Stimulated activated CD8-positive, alpha-beta memory T cell treated with anti-CD3 and anti-CD28 coated beads, Interleukin-15, amount 100 ng/mL, for 1 hour (primary cell): ENCODE measurements around the gene LRRC23.
A peak's percentile ranks its signal among the peaks of the same experiment; 100 is the strongest.
"Not testable (repeated sequence)": the region's sequence is repeated elsewhere in the genome, so short reads cannot be mapped to it uniquely, and the experiment has no call there.

ENCODE experiments used
- DNase-seq: peaks from one replicate; pipeline ENCODE4 v3.0.0-alpha.2; 2020; ENCODE audit warnings: low read depth

LRRC23 gene

DNA sequence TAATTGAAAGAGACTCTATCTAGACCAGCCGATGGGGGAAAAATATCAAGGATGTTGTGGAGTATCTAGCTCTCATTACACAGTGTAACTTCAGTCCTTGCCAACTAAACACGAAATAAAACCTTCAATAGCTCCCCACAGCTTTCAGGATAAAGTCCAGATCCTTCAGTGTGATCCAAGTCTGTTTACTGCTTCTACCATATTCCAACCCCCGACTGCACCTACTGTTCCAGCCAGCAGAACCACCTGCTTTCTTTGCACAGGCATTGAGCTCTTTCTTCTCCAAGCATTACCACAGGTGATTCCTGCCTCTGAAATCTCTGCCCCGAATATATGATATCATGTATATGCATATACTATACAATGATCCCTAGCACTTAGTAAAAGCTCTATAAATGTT lies 2.2 kb upstream of the LRRC23 start:
- DNase-seq: no peak

DNA sequence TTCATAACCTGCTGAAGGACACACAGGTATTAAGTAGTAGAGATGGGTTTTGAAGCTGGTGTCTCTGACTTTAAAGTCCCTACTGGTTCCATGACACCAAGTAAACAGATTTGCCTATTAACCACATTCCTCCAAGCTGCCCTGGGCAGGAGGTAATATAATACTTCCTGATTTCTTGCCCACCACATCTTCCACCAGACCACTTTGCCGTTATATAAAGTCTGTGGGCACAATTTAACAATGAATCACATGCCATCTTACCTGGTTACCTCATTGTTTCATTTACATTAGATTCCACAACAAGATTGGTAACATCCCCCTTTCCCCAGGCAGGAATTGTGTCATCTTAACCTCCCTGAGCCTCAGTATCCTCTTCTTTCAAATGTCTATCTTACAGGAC lies 900 bp upstream of the LRRC23 start:
- no peak for DNase-seq

DNA sequence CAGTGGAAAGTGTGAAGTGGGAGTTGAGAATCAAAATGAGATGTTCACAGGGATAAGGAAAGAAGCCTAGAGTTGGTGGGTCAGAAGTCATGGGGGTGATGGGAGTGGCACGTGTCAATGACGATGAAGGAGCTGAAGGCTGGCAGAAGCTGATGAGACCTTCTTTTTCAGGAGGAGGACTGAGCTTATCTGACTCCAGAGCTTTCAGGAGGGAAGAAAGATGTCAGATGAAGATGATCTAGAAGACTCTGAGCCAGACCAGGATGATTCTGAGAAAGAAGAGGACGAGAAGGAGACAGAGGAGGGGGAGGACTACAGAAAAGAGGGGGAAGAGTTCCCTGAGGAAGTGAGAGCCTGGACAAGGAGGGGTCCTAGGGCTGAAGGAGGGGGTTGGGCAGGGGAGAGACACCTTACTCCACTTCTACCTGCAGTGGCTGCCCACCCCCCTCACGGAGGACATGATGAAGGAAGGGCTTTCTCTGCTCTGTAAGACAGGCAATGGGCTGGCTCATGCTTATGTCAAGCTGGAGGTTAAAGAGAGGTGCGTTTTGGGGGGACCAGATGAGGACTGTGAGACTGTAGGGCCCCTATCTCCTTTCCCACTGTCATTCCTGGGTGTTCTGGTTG lies 905 bp downstream of the LRRC23 start:
- no peak for DNase-seq

DNA sequence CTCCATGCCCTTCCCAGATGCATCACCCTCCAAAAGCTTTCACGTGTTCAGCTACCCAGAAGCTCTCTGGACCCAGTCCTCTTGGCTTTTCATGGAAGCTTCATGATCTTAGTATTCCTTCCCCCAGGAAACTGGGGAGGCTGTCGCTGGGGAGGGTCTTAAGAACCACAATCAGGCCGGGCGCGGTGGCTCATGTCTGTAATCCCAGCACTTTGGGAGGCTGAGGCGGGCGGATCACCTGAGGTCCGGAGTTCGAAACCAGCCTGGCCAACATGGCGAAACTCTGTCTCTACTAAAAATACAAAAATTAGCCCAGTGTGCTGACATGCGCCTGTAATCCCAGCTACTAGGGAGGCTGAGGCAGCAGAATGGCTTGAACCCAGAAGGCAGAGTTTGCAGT lies 3.5 kb downstream of the LRRC23 start:
- DNase-seq: not testable (repeated sequence)

DNA sequence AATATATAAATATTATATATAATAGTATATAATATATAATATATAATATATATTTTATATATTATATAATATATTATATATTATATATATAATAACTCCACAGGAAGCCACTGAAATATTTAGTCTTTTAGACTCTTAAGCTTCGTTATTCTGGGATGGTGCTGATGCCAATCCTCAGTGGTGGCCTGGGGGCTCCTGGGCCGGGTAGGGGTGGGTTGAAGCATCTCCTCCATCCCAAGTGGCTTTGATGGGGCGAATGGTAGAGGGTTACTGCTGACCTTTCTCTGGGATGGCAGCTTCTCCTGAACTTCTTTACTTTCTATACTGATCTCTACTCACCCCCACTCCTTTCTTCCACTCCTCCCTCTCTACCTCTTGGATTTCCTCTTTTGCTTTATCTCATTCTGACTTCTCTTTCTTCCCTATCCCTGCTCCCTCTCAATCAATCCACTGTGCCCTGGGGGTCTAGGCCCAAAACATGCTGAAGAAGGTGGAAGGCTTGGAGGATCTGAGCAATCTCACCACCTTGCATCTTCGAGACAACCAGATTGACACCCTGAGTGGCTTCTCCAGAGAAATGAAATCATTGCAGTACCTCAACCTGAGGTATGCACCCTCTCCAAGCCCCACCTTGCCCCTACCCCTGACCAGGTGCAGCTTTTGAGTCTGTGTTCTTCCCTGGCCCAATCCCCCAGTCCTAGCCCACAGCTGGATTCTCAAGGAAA lies 5.0 kb downstream of the LRRC23 start:
- DNase-seq: no peak

DNA sequence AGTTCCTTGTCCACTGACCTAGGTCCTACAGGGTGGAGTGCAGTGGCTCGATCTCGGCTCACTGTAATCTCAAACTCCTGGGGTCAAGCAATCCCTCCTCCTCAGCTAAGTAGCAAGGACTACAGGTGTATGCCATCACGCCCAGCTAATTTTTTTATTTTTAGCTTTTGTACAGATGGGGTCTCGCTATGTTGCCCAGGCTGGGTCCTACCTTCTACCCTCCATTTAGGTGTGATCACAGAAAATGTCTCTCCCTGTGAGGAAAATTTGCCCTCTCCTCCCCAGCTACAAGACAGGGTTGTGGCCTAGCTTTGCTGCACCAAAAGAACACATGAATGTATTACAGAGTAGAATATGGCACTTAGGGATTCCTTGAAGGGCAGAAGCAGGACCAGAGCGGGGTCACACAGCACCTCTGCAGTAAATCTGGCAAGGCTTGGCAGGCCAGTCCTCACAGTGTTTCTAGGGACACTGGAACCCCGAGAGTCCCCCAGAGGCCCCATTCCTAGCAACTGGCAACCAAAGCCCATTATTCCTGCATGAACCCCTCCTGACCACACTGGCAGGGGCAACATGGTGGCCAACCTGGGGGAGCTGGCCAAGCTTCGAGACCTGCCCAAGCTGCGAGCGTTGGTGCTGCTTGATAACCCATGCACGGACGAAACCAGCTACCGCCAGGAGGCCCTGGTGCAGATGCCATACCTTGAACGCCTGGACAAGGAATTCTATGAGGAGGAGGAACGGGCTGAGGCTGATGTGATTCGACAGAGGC lies 7.7 kb downstream of the LRRC23 start:
- no peak for DNase-seq

DNA sequence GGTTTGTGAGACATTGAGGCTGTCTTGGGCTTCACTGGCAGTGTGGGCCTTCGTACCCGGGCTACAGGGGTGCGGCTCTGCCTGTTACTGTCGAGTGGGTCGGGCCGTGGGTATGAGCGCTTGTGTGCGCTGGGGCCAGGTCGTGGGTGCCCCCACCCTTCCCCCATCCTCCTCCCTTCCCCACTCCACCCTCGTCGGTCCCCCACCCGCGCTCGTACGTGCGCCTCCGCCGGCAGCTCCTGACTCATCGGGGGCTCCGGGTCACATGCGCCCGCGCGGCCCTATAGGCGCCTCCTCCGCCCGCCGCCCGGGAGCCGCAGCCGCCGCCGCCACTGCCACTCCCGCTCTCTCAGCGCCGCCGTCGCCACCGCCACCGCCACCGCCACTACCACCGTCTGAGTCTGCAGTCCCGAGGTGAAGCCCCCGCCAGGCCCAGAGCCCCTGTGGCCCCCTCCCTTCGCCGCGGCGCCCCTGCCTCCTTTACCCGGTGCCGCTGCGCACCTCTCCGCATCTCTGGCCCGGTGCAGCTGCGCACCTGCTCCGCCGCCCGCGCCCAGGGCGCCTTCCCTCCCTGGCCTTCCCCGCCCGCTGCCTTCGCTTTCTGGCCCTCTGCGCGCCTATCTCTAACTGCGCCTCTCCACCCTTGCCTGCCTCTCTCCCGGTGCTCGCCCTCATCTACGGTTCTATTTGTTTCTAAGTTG lies 9.8 kb downstream of the LRRC23 start, which contains the start of gene ENO2:
TSS of gene ENO2 (plus strand) at position 335 of the 701 bp plus-strand sequence. CDS start 1,253 bp downstream, outside the sequence.
- peak; percentile 51 for DNase-seq

DNA sequence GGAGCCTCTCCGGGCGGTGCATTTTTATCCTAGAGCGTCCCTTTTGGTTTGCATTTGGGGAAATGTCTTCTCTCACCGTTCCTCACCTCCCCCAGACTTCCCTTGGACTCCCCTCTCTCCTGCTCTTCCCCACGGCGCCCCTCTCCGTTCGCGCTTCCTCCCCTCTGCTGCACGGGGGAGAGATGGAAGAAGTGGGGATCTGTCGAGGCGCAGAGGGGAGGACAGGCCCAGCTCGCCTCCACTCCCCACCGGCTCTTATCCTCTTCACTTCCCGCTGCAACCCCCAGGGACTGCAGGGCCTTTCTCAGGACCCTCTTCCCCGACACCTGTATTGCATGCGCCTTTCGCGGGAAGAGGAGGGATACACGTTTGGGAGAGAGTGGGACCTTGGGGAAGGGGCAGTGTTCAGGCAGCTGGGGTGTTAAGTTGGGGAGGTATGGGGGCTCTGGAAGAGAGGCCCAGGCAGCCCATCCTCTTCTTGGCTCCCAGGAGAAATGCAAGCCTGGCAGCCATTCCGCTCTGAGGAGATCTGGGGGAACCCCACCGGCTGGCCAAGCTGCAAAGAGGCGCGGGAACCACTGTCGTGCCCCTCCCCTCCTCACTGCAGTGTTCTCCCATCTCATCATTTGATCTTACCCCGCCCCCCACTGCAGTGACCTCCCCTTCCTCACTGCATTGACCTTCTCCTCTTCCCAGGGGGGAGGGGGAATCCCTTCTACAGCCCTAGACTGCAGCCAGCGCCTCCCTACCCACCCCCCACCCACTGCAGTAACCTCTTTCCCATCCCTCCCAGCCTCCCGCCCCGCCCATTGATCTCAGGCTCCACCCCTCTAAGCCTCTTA lies 10.5 kb downstream of the LRRC23 start:
- DNase-seq: no peak

DNA sequence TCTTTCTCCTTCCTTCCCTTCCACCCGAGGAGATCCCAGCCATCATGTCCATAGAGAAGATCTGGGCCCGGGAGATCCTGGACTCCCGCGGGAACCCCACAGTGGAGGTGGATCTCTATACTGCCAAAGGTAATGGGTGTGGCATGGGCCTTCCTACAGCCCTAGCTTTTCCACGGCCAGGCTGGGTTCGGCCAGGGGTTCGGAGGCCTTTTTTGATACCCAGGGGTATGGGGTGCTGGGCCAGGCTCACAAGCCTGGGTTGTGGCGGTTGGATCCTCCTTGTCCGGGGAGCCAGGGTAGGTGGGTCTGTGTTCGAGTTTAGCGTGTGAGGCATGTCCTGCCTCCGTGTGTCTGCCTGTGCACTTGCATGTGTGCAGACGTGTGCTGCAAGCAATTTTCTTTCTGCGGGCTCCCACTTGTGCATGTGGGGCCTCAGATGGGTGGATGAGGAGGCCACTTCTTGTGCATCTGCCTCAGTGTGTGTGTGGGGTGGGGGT lies 11.2 kb downstream of the LRRC23 start:
- no peak for DNase-seq

DNA sequence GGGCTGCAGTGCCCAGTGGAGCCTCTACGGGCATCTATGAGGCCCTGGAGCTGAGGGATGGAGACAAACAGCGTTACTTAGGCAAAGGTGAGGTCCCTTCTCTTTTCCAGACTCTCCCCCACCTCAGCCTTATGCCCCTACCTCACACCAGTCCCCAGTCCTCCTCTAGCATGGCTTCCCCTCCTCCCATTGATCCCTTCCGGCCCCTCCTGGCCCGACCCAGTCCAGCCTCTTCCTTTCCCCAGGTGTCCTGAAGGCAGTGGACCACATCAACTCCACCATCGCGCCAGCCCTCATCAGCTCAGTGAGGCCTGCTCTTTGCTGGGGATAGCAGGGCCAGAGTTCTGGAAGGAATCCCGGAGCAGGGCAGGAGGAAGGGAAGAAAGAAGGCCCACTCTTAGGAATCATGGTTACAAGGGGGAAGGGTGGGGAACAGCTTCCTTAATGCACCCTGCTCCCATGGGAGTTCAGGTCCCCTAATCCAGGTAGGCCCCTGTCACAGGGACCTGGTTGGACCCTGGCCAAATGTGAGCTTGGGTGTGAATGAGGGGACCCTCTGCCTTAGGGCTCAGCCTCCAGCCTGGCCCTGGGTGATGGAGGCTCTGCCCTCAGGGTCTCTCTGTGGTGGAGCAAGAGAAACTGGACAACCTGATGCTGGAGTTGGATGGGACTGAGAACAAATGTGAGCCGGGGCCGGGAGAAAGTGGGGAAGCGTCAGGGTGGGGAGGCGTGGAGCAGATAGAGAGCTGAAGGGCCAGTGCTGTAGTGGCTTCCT lies 12.0 kb downstream of the LRRC23 start:
- DNase-seq: no peak

DNA sequence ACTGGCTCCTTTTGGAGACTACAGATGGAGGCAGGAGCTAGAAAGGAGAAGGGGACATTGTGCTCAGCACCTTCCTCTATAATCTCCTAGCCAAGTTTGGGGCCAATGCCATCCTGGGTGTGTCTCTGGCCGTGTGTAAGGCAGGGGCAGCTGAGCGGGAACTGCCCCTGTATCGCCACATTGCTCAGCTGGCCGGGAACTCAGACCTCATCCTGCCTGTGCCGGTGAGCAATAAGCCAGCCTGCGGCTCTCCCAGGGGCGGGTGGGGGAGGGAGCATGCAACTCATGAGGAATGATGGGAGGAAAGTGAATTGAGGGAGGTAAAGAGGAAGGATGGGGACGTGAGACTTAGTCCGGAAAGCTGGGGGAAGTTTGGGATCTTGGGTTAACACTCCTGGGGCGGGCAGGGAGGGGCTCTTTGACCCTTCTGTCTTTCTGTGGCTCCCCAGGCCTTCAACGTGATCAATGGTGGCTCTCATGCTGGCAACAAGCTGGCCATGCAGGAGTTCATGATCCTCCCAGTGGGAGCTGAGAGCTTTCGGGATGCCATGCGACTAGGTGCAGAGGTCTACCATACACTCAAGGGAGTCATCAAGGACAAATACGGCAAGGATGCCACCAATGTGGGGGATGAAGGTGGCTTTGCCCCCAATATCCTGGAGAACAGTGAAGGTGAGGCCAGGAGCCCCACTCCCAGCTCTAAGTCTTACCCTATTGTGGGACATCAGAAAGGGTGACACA lies 13.0 kb downstream of the LRRC23 start:
- no peak for DNase-seq

DNA sequence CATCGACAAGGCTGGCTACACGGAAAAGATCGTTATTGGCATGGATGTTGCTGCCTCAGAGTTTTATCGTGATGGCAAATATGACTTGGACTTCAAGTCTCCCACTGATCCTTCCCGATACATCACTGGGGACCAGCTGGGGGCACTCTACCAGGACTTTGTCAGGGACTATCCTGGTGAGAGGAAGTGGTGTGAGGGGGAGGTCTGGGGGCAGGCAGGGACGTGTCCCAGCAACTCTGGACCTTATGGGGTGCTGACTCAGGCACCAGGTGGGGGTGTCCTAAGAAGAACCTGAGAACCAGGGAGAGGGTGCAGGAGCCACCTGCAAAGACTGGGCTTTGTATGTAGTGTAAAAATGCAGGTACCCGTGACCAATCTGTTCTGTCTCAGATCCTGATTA lies 15.0 kb downstream of the LRRC23 start:
- no peak for DNase-seq

DNA sequence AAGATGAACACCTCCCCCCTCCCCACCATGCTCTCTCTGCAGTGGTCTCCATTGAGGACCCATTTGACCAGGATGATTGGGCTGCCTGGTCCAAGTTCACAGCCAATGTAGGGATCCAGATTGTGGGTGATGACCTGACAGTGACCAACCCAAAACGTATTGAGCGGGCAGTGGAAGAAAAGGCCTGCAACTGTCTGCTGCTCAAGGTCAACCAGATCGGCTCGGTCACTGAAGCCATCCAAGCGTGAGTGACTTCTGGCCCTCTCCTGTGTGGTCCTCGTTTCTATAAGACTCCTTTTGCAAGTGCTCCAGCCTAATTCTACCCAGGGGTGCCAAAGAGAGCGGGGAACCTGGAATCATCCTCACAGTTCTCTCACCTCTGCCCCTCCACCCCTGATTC lies 16.9 kb downstream of the LRRC23 start:
- no peak for DNase-seq

DNA sequence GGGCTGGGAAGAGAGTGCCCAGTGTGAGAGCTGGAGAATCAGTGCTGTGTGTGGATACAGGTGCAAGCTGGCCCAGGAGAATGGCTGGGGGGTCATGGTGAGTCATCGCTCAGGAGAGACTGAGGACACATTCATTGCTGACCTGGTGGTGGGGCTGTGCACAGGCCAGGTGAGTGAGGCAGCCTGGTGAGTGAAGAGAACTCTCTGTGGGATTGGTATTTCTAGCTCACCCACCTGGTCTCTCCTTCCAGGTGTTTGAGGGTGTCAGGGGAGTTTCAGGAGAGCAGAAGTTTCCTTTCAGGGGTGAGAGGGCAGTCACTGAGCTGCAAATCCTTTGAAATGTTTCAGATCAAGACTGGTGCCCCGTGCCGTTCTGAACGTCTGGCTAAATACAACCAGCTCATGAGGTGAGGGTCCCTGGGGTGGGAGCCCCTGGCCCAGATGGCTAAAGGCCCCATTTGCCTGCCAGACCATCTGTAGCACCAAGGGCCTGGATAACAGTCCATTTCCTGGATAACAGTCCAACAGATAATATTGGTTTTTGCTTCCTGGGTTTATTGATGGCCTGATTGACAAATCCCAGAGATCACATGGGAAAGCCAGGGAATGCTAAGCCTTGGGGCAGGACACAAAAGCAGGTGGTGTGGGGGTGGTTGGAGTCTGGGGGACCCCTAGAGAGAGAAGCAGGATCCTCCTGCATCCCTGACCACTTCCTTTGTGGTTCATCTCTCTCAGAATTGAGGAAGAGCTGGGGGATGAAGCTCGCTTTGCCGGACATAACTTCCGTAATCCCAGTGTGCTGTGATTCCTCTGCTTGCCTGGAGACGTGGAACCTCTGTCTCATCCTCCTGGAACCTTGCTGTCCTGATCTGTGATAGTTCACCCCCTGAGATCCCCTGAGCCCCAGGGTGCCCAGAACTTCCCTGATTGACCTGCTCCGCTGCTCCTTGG lies 17.6 kb downstream of the LRRC23 start:
- DNase-seq: no peak

DNA sequence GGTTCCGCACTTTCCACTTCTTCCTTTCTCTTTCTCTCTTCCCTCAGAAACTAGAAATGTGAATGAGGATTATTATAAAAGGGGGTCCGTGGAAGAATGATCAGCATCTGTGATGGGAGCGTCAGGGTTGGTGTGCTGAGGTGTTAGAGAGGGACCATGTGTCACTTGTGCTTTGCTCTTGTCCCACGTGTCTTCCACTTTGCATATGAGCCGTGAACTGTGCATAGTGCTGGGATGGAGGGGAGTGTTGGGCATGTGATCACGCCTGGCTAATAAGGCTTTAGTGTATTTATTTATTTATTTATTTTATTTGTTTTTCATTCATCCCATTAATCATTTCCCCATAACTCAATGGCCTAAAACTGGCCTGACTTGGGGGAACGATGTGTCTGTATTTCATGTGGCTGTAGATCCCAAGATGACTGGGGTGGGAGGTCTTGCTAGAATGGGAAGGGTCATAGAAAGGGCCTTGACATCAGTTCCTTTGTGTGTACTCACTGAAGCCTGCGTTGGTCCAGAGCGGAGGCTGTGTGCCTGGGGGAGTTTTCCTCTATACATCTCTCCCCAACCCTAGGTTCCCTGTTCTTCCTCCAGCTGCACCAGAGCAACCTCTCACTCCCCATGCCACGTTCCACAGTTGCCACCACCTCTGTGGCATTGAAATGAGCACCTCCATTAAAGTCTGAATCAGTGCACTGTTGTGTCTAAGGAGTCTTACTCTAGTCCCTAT lies 18.5 kb downstream of the LRRC23 start:
- no peak for DNase-seq

DNA sequence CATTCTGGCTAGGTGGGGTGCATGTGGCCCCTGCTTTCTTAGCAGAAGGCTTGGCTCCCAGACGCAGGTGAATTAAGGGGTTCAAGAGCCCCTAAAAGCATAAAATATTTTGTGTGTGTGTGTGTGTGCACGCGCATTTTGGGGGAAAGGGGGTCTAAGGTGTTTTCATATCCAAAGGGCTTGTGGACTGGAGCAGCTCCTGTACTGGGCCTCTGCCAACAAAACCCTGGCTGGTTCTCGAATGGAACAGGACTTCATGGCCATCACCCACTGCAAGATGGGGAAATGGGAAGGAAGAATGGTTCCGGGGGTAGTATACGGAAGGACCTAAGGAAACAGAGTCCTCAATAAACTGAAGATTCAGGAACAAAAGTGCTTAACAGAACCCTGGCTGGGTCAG lies 19.2 kb downstream of the LRRC23 start:
- no peak for DNase-seq

DNA sequence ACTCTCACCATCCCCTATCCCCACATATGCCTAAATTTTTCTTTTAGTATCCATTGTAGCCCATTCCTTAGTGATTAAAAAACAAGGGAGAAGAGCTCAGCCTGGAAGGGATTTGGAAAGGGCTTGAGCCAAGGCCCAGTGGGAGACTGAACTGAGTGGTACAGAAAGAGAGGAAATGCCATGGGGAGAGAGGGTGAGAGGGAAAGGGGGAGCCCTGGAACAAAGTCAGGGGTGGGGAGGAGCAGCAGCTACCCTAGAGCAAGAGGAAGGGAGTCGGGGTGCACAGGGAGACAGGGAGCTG lies 20.6 kb downstream of the LRRC23 start:
- DNase-seq: no peak
